GM23338 (cell line): Measurements from ENCODE around the gene CFAP100. TPM values are rescaled to one million over a fixed set of nuclear protein-coding genes. Genes with fewer than 3 reads are reported as not detected.

Source experiments
- ATAC-seq: fragments of 200-7000 bp; cut with Tn5 transposase; 3 replicates; pipeline ENCODE4 v1.9.1; 2020
- DNase-seq: peaks from one replicate; pipeline ENCODE4 v3.0.0-alpha.2; 2015; ENCODE audit warnings: low spot score
- H2AFZ ChIP-seq: fragments of 200-600 bp; sonication (generic); 2 replicates; pipeline ENCODE4 v1.8.0; 2016; ENCODE audit warnings: antibody characterized with exemption, mild to moderate bottlenecking, moderate library complexity
- H3F3A ChIP-seq: fragments of 200-600 bp; sonication (generic); replicated peaks from 2 replicates; pipeline ENCODE4 v1.8.0; 2017; ENCODE audit warnings: antibody characterized with exemption, mixed run types, low read depth
- H3K27ac ChIP-seq: fragments of 200-600 bp; sonication (generic); 2 replicates; pipeline ENCODE4 v1.6.1; 2016; ENCODE audit warnings: low read depth
- H3K27me3 ChIP-seq: fragments of 200-600 bp; sonication (generic); 2 replicates; pipeline ENCODE4 v1.8.0; 2016; ENCODE audit warnings: mild to moderate bottlenecking, mixed run types, moderate library complexity; ENCODE audit not compliant: insufficient read depth
- H3K36me3 ChIP-seq: fragments of 200-600 bp; sonication (generic); 2 replicates; pipeline ENCODE4 v1.8.0; 2016; ENCODE audit warnings: mild to moderate bottlenecking; ENCODE audit not compliant: insufficient read depth
- H3K4me1 ChIP-seq: fragments of 200-600 bp; sonication (generic); 2 replicates; pipeline ENCODE4 v1.8.0; 2016; ENCODE audit warnings: mild to moderate bottlenecking, moderate library complexity; ENCODE audit not compliant: insufficient read depth
- H3K4me2 ChIP-seq: fragments of 200-600 bp; sonication (generic); 2 replicates; pipeline ENCODE4 v1.7.1; 2017; ENCODE audit warnings: mixed run types
- H3K4me3 ChIP-seq: fragments of 200-600 bp; sonication (generic); 2 replicates; pipeline ENCODE4 v1.6.1; 2016; ENCODE audit warnings: mixed run types
- H3K79me2 ChIP-seq: fragments of 200-600 bp; sonication (generic); replicated peaks from 2 replicates; pipeline ENCODE4 v1.8.0; 2017; ENCODE audit warnings: mild to moderate bottlenecking; ENCODE audit not compliant: insufficient read depth
- H3K9me2 ChIP-seq: fragments of 200-600 bp; sonication (generic); 2 replicates; pipeline ENCODE4 v1.8.0; 2017; ENCODE audit not compliant: insufficient read depth
- H4K20me1 ChIP-seq: fragments of 200-600 bp; sonication (generic); replicated peaks from 2 replicates; pipeline ENCODE4 v1.8.0; 2017; ENCODE audit warnings: mild to moderate bottlenecking; ENCODE audit not compliant: insufficient read depth
- H3K27ac Mint-ChIP-seq: 2 replicates; pipeline ENCODE4 v1.8.0; 2020; ENCODE audit warnings: inconsistent platforms, mild to moderate bottlenecking, moderate library complexity, mixed read lengths
- H3K27me3 Mint-ChIP-seq: 3 replicates; pipeline ENCODE4 v1.8.0; 2022; ENCODE audit warnings: low read depth, mild to moderate bottlenecking, moderate library complexity, mixed read lengths, inconsistent platforms; ENCODE audit not compliant: insufficient read depth, poor library complexity
- H3K36me3 Mint-ChIP-seq: 3 replicates; pipeline ENCODE4 v1.8.0; 2021; ENCODE audit warnings: low read depth, mild to moderate bottlenecking, inconsistent platforms, moderate library complexity, mixed read lengths
- H3K4me1 Mint-ChIP-seq: 3 replicates; pipeline ENCODE4 v1.8.0; 2020; ENCODE audit warnings: mild to moderate bottlenecking, inconsistent platforms, mixed read lengths
- H3K4me3 Mint-ChIP-seq: 3 replicates; pipeline ENCODE4 v1.8.0; 2021; ENCODE audit warnings: moderate library complexity, mild to moderate bottlenecking, inconsistent platforms, mixed read lengths
- H3K9me3 Mint-ChIP-seq: 3 replicates; pipeline ENCODE4 v1.8.0; 2020; ENCODE audit warnings: moderate library complexity, mild to moderate bottlenecking, inconsistent platforms, mixed read lengths
- CREB1 ChIP-seq: fragments of 250-450 bp; sonication (Bioruptor Pico); IDR thresholded peaks from 2 replicates; pipeline ENCODE4 v1.5.0; 2020; ENCODE audit warnings: low read depth, mild to moderate bottlenecking, moderate library complexity
- CTCF ChIP-seq, 2 experiments: fragments of 200-600 bp in 1 of 2; sonication (generic) in 1 of 2; conservative IDR thresholded peaks; 2 replicates each; pipeline versions ENCODE4 v1.5.1 to v1.6.1; 2016 to 2017; ENCODE audit warnings: antibody characterized with exemption in 2 of 2, low read depth in 2 of 2, mild to moderate bottlenecking in 2 of 2, moderate library complexity in 1 of 2
- ETS1 ChIP-seq: IDR thresholded peaks from 2 replicates; pipeline ENCODE4 v1.6.1; 2016; ENCODE audit warnings: antibody characterized with exemption
- EZH2 ChIP-seq: fragments of 200-600 bp; sonication (generic); IDR thresholded peaks from one replicate; pipeline ENCODE4 v1.8.0; 2017; ENCODE audit warnings: antibody characterized with exemption, mild to moderate bottlenecking, low read depth; ENCODE audit not compliant: unreplicated experiment
- EZH2phosphoT487 ChIP-seq: fragments of 200-600 bp; sonication (generic); IDR thresholded peaks from one replicate; pipeline ENCODE4 v1.8.1; 2018; ENCODE audit warnings: antibody characterized with exemption; ENCODE audit not compliant: unreplicated experiment
- JUNB ChIP-seq: IDR thresholded peaks from one replicate; pipeline ENCODE4 v1.6.1; 2016; ENCODE audit warnings: antibody characterized with exemption; ENCODE audit not compliant: unreplicated experiment
- NANOG ChIP-seq: IDR thresholded peaks from 2 replicates; pipeline ENCODE4 v1.6.1; 2016; ENCODE audit warnings: antibody characterized with exemption, borderline replicate concordance
- POLR2AphosphoS5 ChIP-seq: IDR thresholded peaks from 2 replicates; pipeline ENCODE4 v1.6.1; 2016; ENCODE audit warnings: antibody characterized with exemption, low read depth
- REST ChIP-seq: IDR thresholded peaks from one replicate; pipeline ENCODE4 v1.6.1; 2018; ENCODE audit warnings: antibody characterized with exemption; ENCODE audit not compliant: unreplicated experiment
- STAT1 ChIP-seq: IDR thresholded peaks from one replicate; pipeline ENCODE4 v1.6.1; 2016; ENCODE audit warnings: antibody characterized with exemption; ENCODE audit not compliant: unreplicated experiment
- ZNF114 ChIP-seq: fragments of 250-450 bp; sonication (Bioruptor Pico); IDR thresholded peaks from 2 replicates; pipeline ENCODE4 v1.5.0; 2020; ENCODE audit warnings: mild to moderate bottlenecking, moderate library complexity
- ZNF331 ChIP-seq: fragments of 250-450 bp; sonication (Bioruptor Pico); IDR thresholded peaks from 2 replicates; pipeline ENCODE4 v1.5.0; 2020; ENCODE audit warnings: low read depth, mild to moderate bottlenecking, moderate library complexity
- ZNF462 ChIP-seq: fragments of 250-450 bp; sonication (Bioruptor Pico); IDR thresholded peaks from 2 replicates; pipeline ENCODE4 v1.5.0; 2020; ENCODE audit warnings: mild to moderate bottlenecking, moderate library complexity
- polyA plus RNA-seq: library from polyadenylated mRNA; unstranded; fragments of >200 nt; fragmentation: Nextera tagmentation; extraction: Ambion mirVana; gene quantifications from 2 replicates; pipeline ENCODE4 v1.2.1, GENCODE V29; 2016
- total RNA-seq: library from RNA; depleted of rRNA; stranded (reverse); fragments of >200 nt; shearing (Covaris generic); gene quantifications from 2 replicates; pipeline ENCODE4 v1.2.3, GENCODE V29; 2014

The CFAP100 gene
- total and polyA plus RNA-seq, 2 experiments from 2014 or later, result 0.07 TPM; not detected in 1

GRCh38 chr3:126361211-126361610 lies 33.5 kb upstream of the CFAP100 start:
- Histone ChIP-seq H3K4me2 (no peak overlapping the region), H3F3A (no peaks in the 10 kb centered on the region; the same call in 1 of the 2 replicates), H4K20me1 (no peaks in the 10 kb centered on the region), H3K4me1 (peaks cover 21% of the 10 kb centered on the region), H2AFZ (no peak overlapping the region), H3K9me2 (no peaks in the 10 kb centered on the region), H3K27me3 (peaks cover 21% of the 10 kb centered on the region), H3K79me2 (no peaks in the 10 kb centered on the region), H3K36me3 (no peaks in the 10 kb centered on the region; the same call in 1 of the 2 replicates), H3K4me3 (no peak overlapping the region), H3K27ac (no peak overlapping the region)
- no peak for TF ChIP-seq EZH2phosphoT487
- TF ChIP-seq REST, result no peak
- TF ChIP-seq CREB1, result no peak
- TF ChIP-seq CTCF (conservative IDR thresholded peaks at IDR 0.05; ENCODE audit: low read depth in 2 of 2), result no peak
- no peak for TF ChIP-seq ZNF462 (CRISPR knock-in tag)
- no peak for TF ChIP-seq NANOG
- no peak for TF ChIP-seq POLR2AphosphoS5
- TF ChIP-seq STAT1, result no peak
- no peak for TF ChIP-seq EZH2
- TF ChIP-seq JUNB, result no peak
- no peak for TF ChIP-seq ZNF114
- TF ChIP-seq ETS1, result no peak
- TF ChIP-seq ZNF331 (CRISPR knock-in tag), result no peak
- Mint-ChIP-seq H3K27ac (no peak overlapping the region), H3K4me3 (no peak overlapping the region), H3K36me3 (no peaks in the 10 kb centered on the region), H3K27me3 (peaks cover 32% of the 10 kb centered on the region), H3K4me1 (peaks cover 39% of the 10 kb centered on the region), H3K9me3 (no peaks in the 10 kb centered on the region)
- no peak for DNase-seq
- ATAC-seq, result no peak
